ENCODE data around the gene PRKAG1.

Gene PRKAG1

GRCh38 chr12:49010092-49010668, 8.4 kb downstream of the PRKAG1 start:
- no peak for DNase-seq (ENCODE audit: low read depth)

GRCh38 chr12:49008943-49009342, 9.6 kb downstream of the PRKAG1 start:
- no peak for DNase-seq (ENCODE audit: low read depth)

- DNase-seq (ENCODE audit: low read depth) = no peak
Measured at GRCh38 chr12:49000346-49000745, 18.2 kb downstream of the PRKAG1 start.

- no peak for DNase-seq (ENCODE audit: low read depth)
Measured at GRCh38 chr12:48999371-49000131, 19.0 kb downstream of the PRKAG1 start, which contains the start of gene DDN. DDN (minus strand) TSS chr12:48999375; CDS start chr12:48999287, 88 bp downstream.

GRCh38 chr12:48998497-48999353, 19.9 kb downstream of the PRKAG1 start:
- DNase-seq (ENCODE audit: low read depth) = no peak

- DNase-seq (ENCODE audit: low read depth) = no peak
Measured at GRCh38 chr12:48997719-48998496, 20.7 kb downstream of the PRKAG1 start.

- peak; percentile 52 for DNase-seq (ENCODE audit: low read depth)
Measured at GRCh38 chr12:48996794-48997718, 21.5 kb downstream of the PRKAG1 start.

- DNase-seq (ENCODE audit: low read depth) = peak; percentile 69
Measured at GRCh38 chr12:48995086-48995879, 23.3 kb downstream of the PRKAG1 start.

- no peak for DNase-seq (ENCODE audit: low read depth)
Measured at GRCh38 chr12:48994224-48995085, 24.1 kb downstream of the PRKAG1 start.

GRCh38 chr12:48993787-48994186, 24.8 kb downstream of the PRKAG1 start:
- no peak for DNase-seq (ENCODE audit: low read depth)

- no peak for DNase-seq (ENCODE audit: low read depth)
Measured at GRCh38 chr12:48991247-48992050, 27.1 kb downstream of the PRKAG1 start.

GRCh38 chr12:48990552-48990951, 28.0 kb downstream of the PRKAG1 start:
- no peak for DNase-seq (ENCODE audit: low read depth)

GRCh38 chr12:48988030-48988649, 30.4 kb downstream of the PRKAG1 start:
- DNase-seq (ENCODE audit: low read depth) = peak; percentile 30

GRCh38 chr12:48986720-48987291, 31.8 kb downstream of the PRKAG1 start:
- no peak for DNase-seq (ENCODE audit: low read depth)

GRCh38 chr12:48985901-48986300, 32.7 kb downstream of the PRKAG1 start:
- no peak for DNase-seq (ENCODE audit: low read depth)

GRCh38 chr12:48985475-48985897, 33.1 kb downstream of the PRKAG1 start:
- no peak for DNase-seq (ENCODE audit: low read depth)

- DNase-seq (ENCODE audit: low read depth) = no peak
Measured at GRCh38 chr12:48982397-48983080, 36.0 kb downstream of the PRKAG1 start.

Data from amniotic epithelial cell (primary cell).